GM12878 (cell line): ENCODE results near the gene SCARF1. TPM values are rescaled to one million over a fixed set of nuclear protein-coding genes. Genes with fewer than 3 reads are reported as not detected.

Source experiments
- CREM ChIP-seq: IDR thresholded peaks from 2 replicates; pipeline ENCODE4 v1.6.1; 2014; ENCODE audit warnings: antibody characterized with exemption, low read depth
- CTCF ChIP-seq, 3 experiments: IDR thresholded peaks in 2 of 3; conservative IDR thresholded peaks in 1 of 3; 2 replicates each; pipeline ENCODE4 v1.5.1; 2011; ENCODE audit warnings: low read depth in 3 of 3, low read length in 3 of 3, mild to moderate bottlenecking in 3 of 3, control low read depth in 2 of 3, moderate library complexity in 2 of 3, inconsistent platforms in 1 of 3, mixed read lengths in 1 of 3; ENCODE audit not compliant: control insufficient read depth in 2 of 3, insufficient read depth in 1 of 3; ENCODE audit errors: extremely low read depth in 1 of 3
- E2F4 ChIP-seq: IDR thresholded peaks from 2 replicates; pipeline ENCODE4 v1.6.1; 2012; ENCODE audit warnings: low read depth, low read length, improper control_type of control experiment
- EED ChIP-seq: sonication (generic); IDR thresholded peaks from 2 replicates; pipeline ENCODE4 v1.6.1; 2016; ENCODE audit warnings: antibody characterized with exemption, low read depth
- EGR1 ChIP-seq, 2 experiments: IDR thresholded peaks; 1 replicate in 1 of 2; 2 replicates in 1 of 2; pipeline ENCODE4 v1.6.1; 2011 to 2012; ENCODE audit warnings: low read depth in 2 of 2, low read length in 2 of 2, borderline replicate concordance in 1 of 2, mild to moderate bottlenecking in 1 of 2, moderate library complexity in 1 of 2
- IRF4 ChIP-seq: IDR thresholded peaks from 2 replicates; pipeline ENCODE4 v1.6.1; 2011; ENCODE audit warnings: low read depth, low read length
- KAT2A ChIP-seq: conservative IDR thresholded peaks from 2 replicates; pipeline ENCODE4 v1.6.1; 2011; ENCODE audit warnings: low read depth, low read length; ENCODE audit not compliant: control insufficient read depth
- MAX ChIP-seq: IDR thresholded peaks from 2 replicates; pipeline ENCODE4 v1.6.1; 2012; ENCODE audit warnings: low read depth, low read length, improper control_type of control experiment
- POLR2AphosphoS5 ChIP-seq: IDR thresholded peaks from 2 replicates; pipeline ENCODE4 v1.6.1; 2011; ENCODE audit warnings: mild to moderate bottlenecking, low read length, inconsistent platforms
- POU2F2 ChIP-seq: IDR thresholded peaks from 3 replicates; pipeline ENCODE4 v1.6.1; 2011; ENCODE audit warnings: low read depth, mild to moderate bottlenecking, low read length, borderline replicate concordance
- SIN3A ChIP-seq: IDR thresholded peaks from 2 replicates; pipeline ENCODE4 v1.6.1; 2012; ENCODE audit warnings: low read depth, low read length, improper control_type of control experiment
- SIX5 ChIP-seq: IDR thresholded peaks from 2 replicates; pipeline ENCODE4 v1.6.1; 2011; ENCODE audit warnings: mild to moderate bottlenecking, low read depth, low read length, moderate library complexity; ENCODE audit not compliant: severe bottlenecking
- SMC3 ChIP-seq: IDR thresholded peaks from 2 replicates; pipeline ENCODE4 v1.6.1; 2011; ENCODE audit warnings: low read length, improper control_type of control experiment, borderline replicate concordance
- ZBTB40 ChIP-seq: fragments of 450-650 bp; IDR thresholded peaks from 2 replicates; pipeline ENCODE4 v1.6.1; 2016; ENCODE audit warnings: mild to moderate bottlenecking, moderate library complexity, borderline replicate concordance
- ZNF687 ChIP-seq: fragments of 450-650 bp; IDR thresholded peaks from 2 replicates; pipeline ENCODE4 v1.6.1; 2017; ENCODE audit warnings: mild to moderate bottlenecking, moderate library complexity
- polyA plus RNA-seq, 11 experiments: library from polyadenylated mRNA; depleted of rRNA in 4 of 11; unstranded in 6 of 11; stranded (reverse) in 5 of 11; fragments of >200 nt; fragmentation: Nextera tagmentation in 4 of 11; fragmentation: Illumina TruSeq in 1 of 11; extraction: Ambion mirVana in 4 of 11; extraction: Trizol in 1 of 11; gene quantifications; 1 replicate in 1 of 11; 2 replicates in 10 of 11; pipeline versions ENCODE4 v1.2.1 to v1.2.3, GENCODE V29; 2011 to 2016; ENCODE audit warnings: inconsistent platforms in 2 of 11, missing spikeins in 2 of 11, low read depth in 1 of 11
- total RNA-seq, 4 experiments: library from RNA; depleted of rRNA in 3 of 4; stranded (reverse); fragments of >200 nt in 3 of 4; fragmentation: Illumina TruSeq in 1 of 4; extraction: Trizol in 1 of 4; gene quantifications; 2 replicates each; pipeline versions ENCODE4 v1.2.1 to v1.2.3, GENCODE V29; 2013 to 2021

SCARF1 gene
- total and polyA plus RNA-seq, 10 of the 15 experiments (the other 5 are each of a cell fraction or from before 2014, with no cell fraction given): 0.10 to 1.7 (median 0.43) TPM

- no peak for TF ChIP-seq KAT2A
- no peak for TF ChIP-seq SIX5
- TF ChIP-seq EGR1 (IDR thresholded peaks at IDR 0.05; ENCODE audit: borderline replicate concordance in 1 of 2, low read depth in 2 of 2, low read length in 2 of 2): peak in 1 of 2 experiments; percentile 51; a peak in 1 of 3 replicates
- TF ChIP-seq POU2F2: no peak
- TF ChIP-seq SIN3A: no peak
- 0 out of 2 replicates have a peak, but pooled peaks have one; percentile 41 for TF ChIP-seq CREM
- peak; percentile 78 to 99 (median 97) for TF ChIP-seq CTCF (IDR thresholded peaks at IDR 0.05 in 2 of 3, conservative IDR thresholded peaks at IDR 0.05 in 1 of 3; ENCODE audit: control insufficient read depth in 2 of 3, extremely low read depth in 1 of 3, insufficient read depth in 1 of 3, low read depth in 3 of 3, low read length in 3 of 3)
- no peak for TF ChIP-seq EED
- TF ChIP-seq MAX: peak; percentile 83; the same call in 1 of the 2 replicates
- no peak for TF ChIP-seq ZBTB40
- TF ChIP-seq POLR2AphosphoS5: no peak
- TF ChIP-seq SMC3: peak; percentile 71
- no peak for TF ChIP-seq E2F4
- no peak for TF ChIP-seq IRF4
- no peak; the same call in 1 of the 2 replicates for TF ChIP-seq ZNF687
Observed at GRCh38 chr17:1648963-1649843, 3.7 kb upstream of the SCARF1 start (continued).
